ENCODE measurements around the gene HDDC2.

Gene HDDC2

GRCh38 chr6:125231574-125232343, 70.0 kb downstream of the HDDC2 start:
- no peak for DNase-seq

DNA sequence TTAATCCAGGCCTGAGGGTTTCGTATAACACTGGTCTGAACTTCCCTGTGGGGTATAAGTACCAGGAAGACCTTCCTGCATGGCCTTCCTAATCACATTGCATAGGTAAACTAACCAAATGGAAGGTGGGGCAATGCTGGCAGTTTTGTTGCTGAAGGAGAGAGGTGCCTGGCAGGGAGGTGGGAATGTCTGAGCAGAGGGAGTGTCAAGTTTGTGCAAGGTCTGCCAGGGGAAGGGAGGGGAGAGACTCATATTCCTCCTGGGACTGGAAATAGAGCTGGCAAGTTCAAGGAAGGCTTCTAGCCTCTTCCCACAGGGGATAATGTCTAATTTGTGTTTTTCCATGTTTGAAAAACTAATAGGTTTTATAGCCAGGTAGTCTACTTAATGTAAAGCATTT, 70.6 kb downstream of the HDDC2 start:
- DNase-seq, result no peak

GRCh38 chr6:125230674-125231073, 71.1 kb downstream of the HDDC2 start:
- no peak for DNase-seq

DNA sequence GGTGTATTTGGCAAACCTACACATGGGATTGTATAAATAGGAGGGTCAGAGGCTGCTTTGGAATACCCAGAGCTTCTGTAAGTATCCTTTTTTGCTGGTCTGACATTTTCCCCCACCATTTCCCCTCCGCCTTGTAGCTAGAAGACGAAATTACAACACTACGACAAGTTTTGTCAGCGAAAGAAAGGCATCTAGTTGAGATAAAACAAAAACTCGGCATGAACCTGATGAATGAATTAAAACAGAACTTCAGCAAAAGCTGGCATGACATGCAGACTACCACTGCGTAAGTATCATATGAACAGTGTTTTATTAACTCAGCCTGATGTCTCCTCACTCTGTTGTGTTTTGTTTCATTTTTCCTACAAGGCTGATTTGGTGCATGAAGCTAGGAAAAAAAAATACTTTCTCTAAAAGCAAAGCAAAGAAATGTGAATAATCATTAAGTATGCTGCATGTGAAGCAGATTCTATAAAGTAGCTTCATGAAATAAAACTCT, 72.7 kb downstream of the HDDC2 start:
- DNase-seq, result no peak

DNA sequence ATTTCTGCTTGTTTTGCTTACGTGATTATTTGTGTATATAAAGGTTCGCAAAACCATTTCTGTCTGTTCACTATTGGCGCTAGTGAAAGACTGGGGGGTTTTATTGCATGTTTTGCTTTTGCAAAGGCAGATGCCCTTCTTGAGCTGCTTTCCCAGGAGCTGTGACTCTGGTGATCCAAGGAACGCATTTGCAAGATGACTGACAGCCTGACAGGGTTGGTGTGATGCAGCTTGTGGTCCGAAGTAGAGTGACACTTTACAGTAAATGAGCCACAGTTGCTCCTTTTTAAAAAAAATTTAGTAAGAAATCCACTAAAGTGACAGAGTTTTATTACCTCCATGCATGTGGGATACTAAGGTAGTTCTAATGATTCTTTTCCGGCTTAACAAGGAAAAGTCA, 74.5 kb downstream of the HDDC2 start:
- DNase-seq, result no peak
